Measurements from ENCODE around the gene TIMD4. TPM values are rescaled to one million over a fixed set of nuclear protein-coding genes. Genes with fewer than 3 reads are reported as not detected.

TIMD4 gene
- total RNA-seq (2013), result 0.06 TPM
- polyA plus RNA-seq (under 1 TPM in 1 of 3 donors, not detected in 2; 0.14 TPM), polyA minus RNA-seq (not detected in 2 replicates), total RNA-seq (0 to 1.8 (median 0.16) reads per million in 11 experiments)

- H3K27ac ChIP-seq (ENCODE audit: low read depth in 1 of 2, low read length in 2 of 2), result no peak within 1 kb of the TSS
- Mint-ChIP-seq H3K4me1 (peaks cover 2% of the 10 kb centered on the region), H3K9me3 (peaks cover 2 to 14% (median 5%) of the 10 kb centered on the region in 7 donors), H3K27ac (no peak within 1 kb of the TSS), H3K27me3 (ENCODE audit: low read depth in 3 of 3) (peaks cover 0 to 2% (median under 1%) of the 10 kb centered on the region in 3 donors), H3K4me3 (no peak within 1 kb of the TSS), H3K36me3 (no peaks in the 10 kb centered on the region)
- no peaks in the 10 kb centered on the region for H3K79me2 ChIP-seq (ENCODE audit: insufficient read depth, low read length)
- no peak within 1 kb of the TSS for H3K9ac ChIP-seq (ENCODE audit: insufficient read depth, low read length, poor library complexity, severe bottlenecking)
- WGBS (ENCODE audit: insufficient coverage), result no CpG with 5 or more reads among the region's 4 CpGs
- no peak for DNase-seq
- H3K27me3 ChIP-seq (ENCODE audit: control insufficient read depth in 2 of 2, insufficient read depth in 2 of 2, low read length in 2 of 2), result no peaks in the 10 kb centered on the region
- H3K9me3 ChIP-seq (replicated peaks in 1 of 2; ENCODE audit: control insufficient read depth in 1 of 2, insufficient read depth in 1 of 2, low read length in 2 of 2), result no peaks in the 10 kb centered on the region
- no peak for TF ChIP-seq CTCF (IDR thresholded peaks at IDR 0.05)
- no peak within 1 kb of the TSS for H3K4me2 ChIP-seq (replicated peaks; ENCODE audit: extremely low read depth, low read length, poor library complexity, severe bottlenecking)
- no peaks in the 10 kb centered on the region for H3K36me3 ChIP-seq (replicated peaks in 1 of 2; ENCODE audit: control insufficient read depth in 1 of 2, insufficient read depth in 2 of 2, low read length in 2 of 2)
- H3K4me1 ChIP-seq (ENCODE audit: control insufficient read depth in 1 of 2, insufficient read depth in 2 of 2, low read length in 2 of 2), result no peaks in the 10 kb centered on the region
- intact Hi-C loops (cut with micrococcal nuclease), result no loop called here
- H4K20me1 ChIP-seq (ENCODE audit: insufficient read depth, low read length), result no peaks in the 10 kb centered on the region
- no peak within 1 kb of the TSS for H3K4me3 ChIP-seq (replicated peaks in 1 of 3; ENCODE audit: low read depth in 2 of 3, low read length in 3 of 3)
- no peak within 1 kb of the TSS for H2AFZ ChIP-seq (ENCODE audit: insufficient read depth, low read depth, low read length, poor library complexity, severe bottlenecking)
Measured at GRCh38 chr5:156963125-156963524, at the start of gene TIMD4. TSS of gene TIMD4 (minus strand) at chr5:156963226. CDS start at chr5:156963198, 28 bp downstream.

- Histone ChIP-seq H2AFZ (ENCODE audit: insufficient read depth, low read depth, low read length, poor library complexity, severe bottlenecking) (no peak overlapping the region), H3K4me3 (replicated peaks in 1 of 3; ENCODE audit: low read depth in 2 of 3, low read length in 3 of 3) (no peak overlapping the region), H3K79me2 (ENCODE audit: insufficient read depth, low read length) (no peaks in the 10 kb centered on the region), H3K36me3 (replicated peaks in 1 of 2; ENCODE audit: control insufficient read depth in 1 of 2, insufficient read depth in 2 of 2, low read length in 2 of 2) (no peaks in the 10 kb centered on the region), H3K9me3 (replicated peaks in 1 of 2; ENCODE audit: control insufficient read depth in 1 of 2, insufficient read depth in 1 of 2, low read length in 2 of 2) (no peaks in the 10 kb centered on the region), H3K9ac (ENCODE audit: insufficient read depth, low read length, poor library complexity, severe bottlenecking) (no peak overlapping the region), H3K4me1 (ENCODE audit: control insufficient read depth in 1 of 2, insufficient read depth in 2 of 2, low read length in 2 of 2) (no peaks in the 10 kb centered on the region), H3K27me3 (ENCODE audit: control insufficient read depth in 2 of 2, insufficient read depth in 2 of 2, low read length in 2 of 2) (no peaks in the 10 kb centered on the region), H3K27ac (ENCODE audit: low read depth in 1 of 2, low read length in 2 of 2) (no peak overlapping the region), H3K4me2 (replicated peaks; ENCODE audit: extremely low read depth, low read length, poor library complexity, severe bottlenecking) (no peak overlapping the region), H4K20me1 (ENCODE audit: insufficient read depth, low read length) (no peaks in the 10 kb centered on the region)
- Mint-ChIP-seq H3K36me3 (no peaks in the 10 kb centered on the region), H3K9me3 (peaks cover 0 to 10% (median 0%) of the 10 kb centered on the region in 7 donors), H3K4me1 (no peaks in the 10 kb centered on the region), H3K27ac (no peak overlapping the region), H3K4me3 (no peak overlapping the region), H3K27me3 (ENCODE audit: low read depth in 3 of 3) (peaks cover 0 to 4% (median 0%) of the 10 kb centered on the region in 3 donors)
- intact Hi-C loops (cut with micrococcal nuclease), result no loop called here
- no peak for DNase-seq
- TF ChIP-seq CTCF (IDR thresholded peaks at IDR 0.05), result no peak
- WGBS (ENCODE audit: insufficient coverage), result 91% methylated on average over 2 of the region's 2 CpGs
Measured at GRCh38 chr5:157006262-157006661, 43.2 kb upstream of the TIMD4 start.
